ENCODE results near the gene PDE1A. TPM values are rescaled to one million over a fixed set of nuclear protein-coding genes. Genes with fewer than 3 reads are reported as not detected.
A peak's percentile ranks its signal among the peaks of the same experiment; 100 is the strongest.

The PDE1A gene
- total RNA-seq, 1 donor from 2014 or later = 1.2 TPM

- ATAC-seq = no peak
These were observed 310.1 kb downstream of the PDE1A start for GRCh38 chr2:182116774-182117173.

GRCh38 chr2:182115258-182115657 lies 311.6 kb downstream of the PDE1A start:
- ATAC-seq = peak; percentile 10

- no peak for ATAC-seq
These were observed 313.5 kb downstream of the PDE1A start for GRCh38 chr2:182113334-182113733.

GRCh38 chr2:182110347-182110746 lies 316.5 kb downstream of the PDE1A start:
- no peak for ATAC-seq

- ATAC-seq = no peak
These were observed 323.3 kb downstream of the PDE1A start for GRCh38 chr2:182103526-182103925.

GRCh38 chr2:182101263-182101662 lies 325.6 kb downstream of the PDE1A start:
- no peak for ATAC-seq

- ATAC-seq = no peak
These were observed 328.2 kb downstream of the PDE1A start for GRCh38 chr2:182098648-182099047.

GRCh38 chr2:182097571-182098164 lies 329.2 kb downstream of the PDE1A start:
- ATAC-seq = no peak

- ATAC-seq = no peak
These were observed 336.4 kb downstream of the PDE1A start for GRCh38 chr2:182090486-182090885.
